Measurements from ENCODE around the gene AK5.

GRCh38 chr1:77475641-77476040 is 193.8 kb downstream of the AK5 start:
- TF ChIP-seq CTCF (IDR thresholded peaks at IDR 0.05; ENCODE audit: low read depth, low read length) (no peak), EZH2phosphoT487 (IDR thresholded peaks at IDR 0.05; ENCODE audit: low read depth) (no peak)

Measured in OCI-LY3 (cell line).